Thymus (tissue), 11 donors: Measurements from ENCODE around the gene LRMDA. TPM values are rescaled to one million over a fixed set of nuclear protein-coding genes. Genes with fewer than 3 reads are reported as not detected.

Experiments
- DNase-seq, 9 donors: peaks; one replicate each; pipeline ENCODE4 v3.0.0-alpha.2; 2013; ENCODE audit warnings: low spot score in 9 of 9, low read depth in 6 of 9, missing footprints in 1 of 9
- H3K27ac ChIP-seq, 2 donors: one replicate each; pipeline ENCODE4 v1.5.1; 2013; ENCODE audit warnings: control low read depth in 1 of 2, low read depth in 1 of 2, low read length in 1 of 2, mild to moderate bottlenecking in 1 of 2, moderate library complexity in 1 of 2
- H3K27me3 ChIP-seq, 2 donors: one replicate each; pipeline ENCODE4 v1.5.1; 2013; ENCODE audit warnings: low read length in 1 of 2; ENCODE audit not compliant: control insufficient read depth in 2 of 2, insufficient read depth in 1 of 2
- H3K36me3 ChIP-seq, 2 donors: one replicate each; pipeline ENCODE4 v1.5.1; 2013; ENCODE audit warnings: low read length in 1 of 2, mild to moderate bottlenecking in 1 of 2, moderate library complexity in 1 of 2; ENCODE audit not compliant: control insufficient read depth in 2 of 2, insufficient read depth in 2 of 2
- H3K4me1 ChIP-seq, 2 donors: one replicate each; pipeline ENCODE4 v1.5.1; 2013; ENCODE audit warnings: low read length in 2 of 2; ENCODE audit not compliant: control insufficient read depth in 2 of 2, insufficient read depth in 2 of 2
- H3K4me3 ChIP-seq, 2 donors: one replicate each; pipeline ENCODE4 v1.5.1; 2013; ENCODE audit warnings: low read length in 2 of 2, control low read depth in 1 of 2, mild to moderate bottlenecking in 1 of 2
- H3K9me3 ChIP-seq, 2 donors: one replicate each; pipeline ENCODE4 v1.5.1; 2013; ENCODE audit warnings: low read length in 1 of 2, mild to moderate bottlenecking in 1 of 2; ENCODE audit not compliant: control insufficient read depth in 2 of 2, insufficient read depth in 1 of 2
- WGBS: extraction: QIAGEN DNeasy Blood & Tissue Kit; methylation state at CpG from one replicate; pipeline ENCODE4 v1.1.7; 2013; 5-methylcytosine and 5-hydroxymethylcytosine counted together
- polyA plus RNA-seq: library from polyadenylated mRNA; stranded (reverse); fragments of 200-250 nt; gene quantifications from one replicate; pipeline ENCODE4 v1.2.3, GENCODE V29; 2013
- total RNA-seq: library from RNA; stranded (reverse); fragments of 120-200 nt; gene quantifications from one replicate; pipeline ENCODE4 v1.2.4, GENCODE V29; 2013
- donor health status: healthy.

Gene LRMDA
- total and polyA plus RNA-seq, 2 donors: 2.5 to 4.6 TPM

DNA sequence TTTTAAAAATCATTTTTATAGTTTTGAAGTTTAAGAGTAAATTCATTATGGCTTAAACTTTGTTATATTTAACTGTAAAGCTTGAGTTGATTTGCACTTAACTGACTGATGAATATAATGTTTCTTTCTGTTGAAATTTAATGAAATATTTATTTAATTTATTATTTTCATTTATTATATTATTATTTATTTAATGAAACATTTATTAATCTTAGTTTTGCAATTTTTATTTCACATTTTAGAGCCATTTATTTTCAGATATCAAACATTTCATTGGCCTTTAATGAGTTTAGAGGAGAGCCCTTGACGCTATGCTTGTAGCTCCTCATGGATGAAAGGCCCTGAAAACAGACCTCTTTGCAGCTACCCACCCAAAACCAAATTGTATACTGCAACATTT is 570.0 kb downstream of the LRMDA start:
- H3K4me1 ChIP-seq: no peaks in the 10 kb centered on the region
- H3K27me3 ChIP-seq: no peaks in the 10 kb centered on the region
- 94% methylated on average over 1 of the region's 1 CpG for WGBS
- DNase-seq: no peak
- no peak overlapping the region for H3K27ac ChIP-seq
- H3K9me3 ChIP-seq: no peaks in the 10 kb centered on the region
- no peak overlapping the region for H3K4me3 ChIP-seq
- H3K36me3 ChIP-seq: no peaks in the 10 kb centered on the region

DNA sequence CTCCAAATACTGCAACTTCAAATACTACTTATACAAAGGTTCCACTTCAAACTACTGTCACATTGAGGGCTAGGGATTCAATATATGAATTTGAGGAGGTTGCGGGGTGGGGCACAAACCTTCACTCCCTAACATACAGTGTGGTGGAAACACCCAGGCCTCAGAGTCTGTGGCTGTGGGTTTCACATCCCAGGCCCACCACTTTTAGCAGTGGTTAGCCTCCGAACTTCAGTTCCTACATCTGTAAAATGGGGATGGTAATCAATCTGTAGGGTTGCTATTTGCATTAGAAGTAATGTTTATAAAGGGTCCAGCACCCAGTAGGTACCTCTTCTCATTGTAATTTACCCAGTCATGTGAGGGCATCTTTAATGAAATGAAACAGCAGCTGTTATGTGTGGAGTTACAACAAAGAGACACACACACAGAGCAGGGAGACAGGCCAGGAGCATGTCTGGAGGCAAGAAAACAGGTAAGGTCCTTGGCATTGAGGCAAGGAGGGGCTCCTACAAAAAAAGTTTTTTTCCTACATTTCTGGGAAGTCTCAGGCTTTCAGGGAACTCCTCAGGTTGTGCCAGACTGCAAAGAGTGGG is 570.9 kb downstream of the LRMDA start:
- WGBS: 61% methylated on average over 2 of the region's 2 CpGs
- DNase-seq: no peak
- no peak overlapping the region for H3K27ac ChIP-seq

DNA sequence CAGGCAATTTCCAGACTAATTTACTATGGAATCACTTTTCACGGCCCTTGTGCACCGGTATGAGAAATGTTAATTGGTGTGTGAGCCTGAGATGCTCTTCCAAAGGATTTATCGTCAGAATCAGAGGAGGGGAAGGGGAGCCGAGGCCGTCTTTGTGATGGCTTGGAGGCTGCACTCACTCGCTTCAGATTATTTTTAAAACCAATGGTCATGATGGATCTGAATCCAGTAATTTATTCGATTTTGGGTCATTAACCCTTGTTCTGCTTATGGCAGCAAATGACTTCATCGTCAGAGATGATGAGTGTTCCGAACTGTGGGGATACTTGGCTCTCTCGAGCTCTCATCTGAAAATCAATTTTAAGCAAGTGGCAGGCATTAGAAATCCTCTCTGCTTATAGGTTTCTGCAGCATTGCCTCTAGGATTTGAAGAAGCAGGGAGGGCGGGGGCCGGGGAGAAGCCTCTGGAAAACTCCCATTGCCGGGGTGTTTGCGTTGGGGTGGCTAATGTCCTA is 576.3 kb downstream of the LRMDA start:
- Histone ChIP-seq H3K4me3 (no peak overlapping the region), H3K36me3 (no peaks in the 10 kb centered on the region), H3K27me3 (no peaks in the 10 kb centered on the region), H3K27ac (no peak overlapping the region), H3K4me1 (no peaks in the 10 kb centered on the region), H3K9me3 (no peaks in the 10 kb centered on the region)
- WGBS: 95% methylated on average over 14 of the region's 14 CpGs
- DNase-seq: no peak

More for the DNA sequence above, 570.9 kb downstream of the LRMDA start:
- Histone ChIP-seq H3K4me3 (no peak overlapping the region), H3K9me3 (no peaks in the 10 kb centered on the region), H3K36me3 (no peaks in the 10 kb centered on the region), H3K4me1 (no peaks in the 10 kb centered on the region), H3K27me3 (no peaks in the 10 kb centered on the region)

DNA sequence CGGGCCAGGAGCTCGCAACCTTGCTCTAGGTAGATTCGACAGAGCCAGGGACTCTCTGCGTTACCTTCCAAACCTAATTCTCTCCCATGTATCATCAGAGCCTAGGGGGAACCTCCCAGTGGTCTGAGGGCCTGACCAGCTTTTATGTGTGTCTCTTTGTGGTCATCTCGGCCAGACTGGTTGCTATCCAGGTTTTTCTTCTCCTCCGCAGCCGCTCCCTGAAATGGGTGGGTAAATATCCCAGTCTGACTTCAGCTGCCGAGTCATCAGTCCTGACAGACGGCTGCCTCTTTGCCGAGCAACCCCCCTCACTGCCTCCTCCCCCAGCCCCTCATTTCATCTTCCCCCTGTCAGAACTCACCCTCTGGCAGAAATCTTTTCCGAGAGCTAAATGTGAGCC is 578.1 kb downstream of the LRMDA start:
- no peaks in the 10 kb centered on the region for H3K27me3 ChIP-seq
- no peaks in the 10 kb centered on the region for H3K4me1 ChIP-seq
- H3K36me3 ChIP-seq: no peaks in the 10 kb centered on the region
- no peak for DNase-seq
- no peaks in the 10 kb centered on the region for H3K9me3 ChIP-seq
- WGBS: 91% methylated on average over 11 of the region's 11 CpGs
- H3K27ac ChIP-seq: no peak overlapping the region
- H3K4me3 ChIP-seq: no peak overlapping the region

DNA sequence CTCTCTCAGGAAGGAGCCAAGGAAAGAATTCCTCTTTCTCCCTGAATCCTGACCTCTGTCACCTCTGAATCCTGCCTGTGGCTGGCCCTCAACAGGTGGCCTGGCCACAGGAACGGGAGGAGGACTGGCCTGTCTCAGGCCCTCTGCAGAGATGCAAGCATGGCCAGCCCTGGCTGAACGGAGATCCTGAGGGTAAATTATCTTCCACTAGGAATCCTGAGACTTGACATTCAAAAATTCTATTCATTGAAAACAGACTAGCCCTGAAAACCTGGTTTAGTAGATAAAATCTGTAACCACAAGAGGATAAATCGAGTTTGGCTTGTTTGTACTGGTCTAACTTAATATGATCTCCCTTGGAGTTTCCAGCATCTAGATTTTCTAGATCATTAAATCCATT is 579.3 kb downstream of the LRMDA start:
- H3K27me3 ChIP-seq: no peaks in the 10 kb centered on the region
- no peak overlapping the region for H3K27ac ChIP-seq
- H3K9me3 ChIP-seq: no peaks in the 10 kb centered on the region
- H3K4me3 ChIP-seq: no peak overlapping the region
- 86% methylated on average over 3 of the region's 3 CpGs for WGBS
- no peaks in the 10 kb centered on the region for H3K4me1 ChIP-seq
- H3K36me3 ChIP-seq: no peaks in the 10 kb centered on the region
- no peak for DNase-seq

DNA sequence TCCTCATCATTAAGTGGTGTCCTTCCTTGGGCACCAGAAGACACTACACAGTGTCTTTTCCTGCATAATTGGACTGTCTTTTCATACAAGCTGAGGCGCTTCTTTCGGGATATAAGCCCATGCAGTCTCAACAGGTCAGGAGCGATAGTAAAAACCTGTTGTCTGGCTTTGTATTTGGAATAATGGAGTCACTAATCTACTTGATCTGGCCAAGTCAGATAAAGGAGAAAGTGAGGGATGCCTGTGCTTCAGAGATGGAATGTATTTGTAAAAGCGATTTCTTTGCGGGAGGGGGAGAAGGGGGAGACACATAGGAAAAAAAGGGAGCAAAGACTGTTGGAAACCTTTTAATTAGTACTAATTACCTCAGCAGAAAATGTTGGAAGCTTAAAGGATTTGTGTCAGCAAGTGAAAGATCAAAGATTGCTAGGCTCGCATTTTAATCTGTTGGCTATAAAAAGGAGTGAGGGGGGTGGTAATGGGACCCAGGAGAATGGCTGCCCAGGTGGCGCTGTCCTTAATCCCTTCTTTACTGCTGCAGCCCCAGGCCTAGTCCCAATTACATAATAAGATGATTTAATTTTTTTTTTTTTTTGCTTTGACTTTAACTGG is 581.4 kb downstream of the LRMDA start:
- Histone ChIP-seq H3K9me3 (no peaks in the 10 kb centered on the region), H3K4me1 (no peaks in the 10 kb centered on the region), H3K27me3 (no peaks in the 10 kb centered on the region), H3K4me3 (no peak overlapping the region), H3K36me3 (no peaks in the 10 kb centered on the region), H3K27ac (no peak overlapping the region)
- DNase-seq: no peak
- 97% methylated on average over 7 of the region's 7 CpGs for WGBS

DNA sequence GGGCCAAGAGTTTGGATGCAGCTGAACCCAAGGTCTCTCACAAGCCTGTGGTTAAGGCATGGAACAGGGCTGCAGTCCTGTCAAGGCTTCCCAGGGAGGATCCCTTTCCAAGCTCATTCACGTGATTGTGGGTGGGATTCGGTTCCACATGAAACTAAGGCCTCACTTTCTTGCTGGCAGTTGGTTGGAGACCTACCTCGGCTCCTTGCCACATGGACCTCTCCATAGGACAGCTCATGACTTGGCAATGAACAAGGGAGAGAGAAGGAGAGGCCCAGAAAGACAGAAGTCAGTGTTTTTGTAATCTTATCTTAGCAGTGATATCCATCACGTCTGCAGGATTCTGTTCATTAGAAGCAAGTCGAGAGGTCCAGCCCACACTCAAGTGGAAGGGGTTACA is 583.8 kb downstream of the LRMDA start:
- no peak for DNase-seq
- 94% methylated on average over 5 of the region's 5 CpGs for WGBS
- H3K36me3 ChIP-seq: no peaks in the 10 kb centered on the region
- H3K4me1 ChIP-seq: no peaks in the 10 kb centered on the region
- H3K9me3 ChIP-seq: no peaks in the 10 kb centered on the region
- no peaks in the 10 kb centered on the region for H3K27me3 ChIP-seq
- H3K4me3 ChIP-seq: no peak overlapping the region
- H3K27ac ChIP-seq: no peak overlapping the region

DNA sequence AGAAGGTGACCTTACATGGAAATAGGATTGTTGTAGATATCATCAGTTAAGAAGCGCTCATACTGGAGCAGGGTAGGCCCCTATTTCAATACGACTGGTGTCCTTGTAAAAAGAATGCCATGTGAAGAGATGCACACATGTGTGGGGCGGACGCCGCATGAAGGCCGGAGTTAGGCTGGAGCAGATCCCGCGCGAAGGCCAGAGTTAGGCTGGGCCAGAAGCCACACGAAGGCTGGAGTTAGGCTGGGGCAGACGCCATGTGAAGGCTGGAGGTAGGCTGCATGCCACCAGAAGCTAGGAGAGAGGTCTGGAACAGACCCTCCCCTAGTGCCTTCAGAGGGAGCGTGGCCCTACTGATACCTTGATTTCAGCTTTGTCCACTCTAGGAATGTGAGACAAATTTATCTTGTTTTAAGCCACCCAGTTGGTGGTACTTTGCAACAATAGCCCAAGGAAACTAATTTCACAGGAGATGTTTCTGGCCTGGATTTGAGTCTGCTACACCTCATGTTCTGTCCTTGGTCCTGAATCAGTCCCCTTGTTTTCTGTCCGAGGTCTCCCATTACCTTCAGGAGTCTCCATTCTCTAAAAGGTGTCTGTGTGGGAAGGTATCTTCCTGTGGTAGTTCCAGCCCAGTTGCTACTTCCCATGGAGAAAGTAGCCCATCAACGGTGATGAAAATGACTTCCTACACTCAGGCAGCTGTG is 585.8 kb downstream of the LRMDA start:
- Histone ChIP-seq H3K4me3 (no peak overlapping the region), H3K4me1 (no peaks in the 10 kb centered on the region), H3K27ac (no peak overlapping the region), H3K27me3 (no peaks in the 10 kb centered on the region), H3K36me3 (no peaks in the 10 kb centered on the region), H3K9me3 (no peaks in the 10 kb centered on the region)
- 97% methylated on average over 14 of the region's 14 CpGs for WGBS
- no peak for DNase-seq

DNA sequence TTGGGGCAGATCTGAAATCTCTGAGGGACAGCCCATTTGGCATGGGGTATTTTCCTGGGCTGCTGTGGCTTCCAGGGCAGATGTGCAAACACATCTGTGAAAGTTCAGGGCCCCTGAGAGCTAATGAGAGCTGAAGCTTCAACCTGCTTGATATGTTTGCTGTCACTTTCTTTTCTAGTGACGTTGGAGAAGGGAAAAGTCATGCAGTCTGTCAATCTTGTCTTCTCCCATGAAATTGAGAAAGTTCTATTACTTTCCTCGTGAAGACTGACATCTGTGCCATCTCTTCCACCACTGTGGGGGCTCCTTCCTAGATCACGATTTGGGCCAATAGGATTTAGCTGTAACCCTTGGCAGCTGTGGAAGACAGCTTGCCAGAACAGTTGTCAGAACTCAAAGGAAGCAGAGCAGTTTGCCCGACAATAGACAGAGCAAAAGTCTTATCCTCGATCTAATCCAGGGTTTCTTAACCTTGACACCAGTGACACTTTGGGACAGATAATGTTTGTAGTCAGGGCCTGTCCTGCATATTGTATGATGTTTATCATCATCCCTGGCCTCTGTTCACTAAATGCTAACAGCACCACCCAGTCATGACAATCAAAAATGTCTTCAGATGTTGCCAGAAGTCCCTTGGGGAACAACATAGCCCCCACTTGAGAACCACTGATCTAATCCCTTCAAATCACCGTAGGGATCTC is 586.5 kb downstream of the LRMDA start:
- Histone ChIP-seq H3K4me3 (no peak overlapping the region), H3K4me1 (no peaks in the 10 kb centered on the region), H3K9me3 (no peaks in the 10 kb centered on the region), H3K27ac (no peak overlapping the region), H3K36me3 (no peaks in the 10 kb centered on the region), H3K27me3 (no peaks in the 10 kb centered on the region)
- 96% methylated on average over 6 of the region's 6 CpGs for WGBS
- DNase-seq: no peak
